Erythroblast (primary cell): ENCODE measurements around the gene GPR150.

ENCODE experiments used
- DNase-seq, 2 experiments: peaks; one replicate each; lab custom pipeline; 2025; lab: John Stamatoyannopoulos, UW
- GATA1 ChIP-seq: IDR thresholded peaks from 2 replicates; pipeline ENCODE4 v1.6.1; 2011; ENCODE audit warnings: low read depth, mild to moderate bottlenecking, control low read depth, low read length, moderate library complexity
- POLR2A ChIP-seq: IDR thresholded peaks from 2 replicates; pipeline ENCODE4 v1.6.1; 2011; ENCODE audit warnings: mild to moderate bottlenecking, low read length

The GPR150 gene

DNA sequence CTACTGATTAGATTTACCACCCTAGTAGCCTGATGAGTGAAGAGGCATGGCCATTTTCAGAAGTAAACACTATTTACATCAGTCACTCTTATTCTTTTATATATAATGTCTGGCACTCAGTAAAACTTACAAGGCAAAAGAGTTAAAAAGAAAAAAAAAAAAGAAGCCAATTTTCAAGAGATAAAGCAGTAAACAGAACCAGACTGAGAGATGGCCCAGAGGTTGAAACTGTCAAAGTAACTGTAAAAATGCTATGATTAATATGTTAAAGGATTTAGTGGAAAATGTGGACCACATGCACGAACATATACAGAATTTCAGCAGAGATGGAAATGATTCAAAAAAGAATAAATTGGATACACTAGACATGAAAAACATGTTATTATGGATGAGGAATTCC lies 6.4 kb upstream of the GPR150 start:
- DNase-seq: no peak
- TF ChIP-seq GATA1: no peak
- TF ChIP-seq POLR2A: no peak

DNA sequence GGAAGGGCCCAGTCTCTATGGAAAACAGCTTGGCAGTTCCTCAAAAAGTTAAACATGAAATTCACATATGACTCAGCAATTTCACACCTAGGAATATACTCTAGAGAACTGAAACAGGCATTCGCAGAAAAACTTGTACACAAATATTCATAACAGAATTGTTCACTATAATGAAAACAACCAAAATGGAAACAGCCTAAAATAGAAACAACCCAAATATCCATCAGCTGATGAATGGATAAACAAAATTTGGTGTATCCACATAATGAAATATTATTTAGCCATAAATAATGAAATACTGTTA lies 4.8 kb upstream of the GPR150 start:
- DNase-seq: no peak
- TF ChIP-seq POLR2A (no peak), GATA1 (no peak)

DNA sequence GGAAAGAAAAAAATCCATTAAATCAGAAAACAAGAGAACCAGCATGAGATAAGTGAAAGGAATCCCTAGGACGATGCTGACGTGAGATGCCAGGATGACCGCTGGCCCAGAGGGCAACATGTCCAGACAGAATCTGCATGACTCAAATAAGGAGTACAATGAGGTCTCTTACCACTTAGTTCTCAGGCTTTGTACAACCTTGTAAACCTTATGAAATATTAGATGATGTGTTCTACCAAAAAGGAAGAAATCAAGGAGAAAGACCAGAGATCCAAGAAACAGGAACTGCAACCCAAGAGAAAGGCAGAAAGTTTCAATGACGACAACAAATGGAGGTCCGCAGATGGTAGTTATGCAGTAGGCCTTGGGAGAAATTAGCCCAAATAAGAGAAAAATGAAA lies 2.8 kb upstream of the GPR150 start:
- no peak for DNase-seq
- TF ChIP-seq GATA1 (no peak), POLR2A (no peak)

DNA sequence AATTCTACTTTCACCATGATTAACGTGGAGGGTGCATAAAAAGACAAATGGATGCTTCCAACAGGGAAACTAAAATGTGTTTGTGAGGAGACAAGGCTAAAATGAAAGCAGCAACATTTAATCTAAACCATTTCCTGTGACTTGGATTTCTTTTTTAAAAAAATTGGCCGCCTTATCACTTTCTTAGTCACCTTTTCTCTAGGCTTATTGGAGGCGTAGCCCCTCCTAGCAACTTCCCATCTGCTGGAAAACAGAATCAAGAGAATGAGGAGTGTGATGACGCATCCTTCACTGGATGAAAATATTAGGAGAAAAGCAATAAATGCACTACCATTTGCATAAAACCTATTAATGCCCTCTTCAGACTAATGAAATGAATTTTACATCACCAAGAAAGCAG lies 791 bp upstream of the GPR150 start:
- no peak for DNase-seq

DNA sequence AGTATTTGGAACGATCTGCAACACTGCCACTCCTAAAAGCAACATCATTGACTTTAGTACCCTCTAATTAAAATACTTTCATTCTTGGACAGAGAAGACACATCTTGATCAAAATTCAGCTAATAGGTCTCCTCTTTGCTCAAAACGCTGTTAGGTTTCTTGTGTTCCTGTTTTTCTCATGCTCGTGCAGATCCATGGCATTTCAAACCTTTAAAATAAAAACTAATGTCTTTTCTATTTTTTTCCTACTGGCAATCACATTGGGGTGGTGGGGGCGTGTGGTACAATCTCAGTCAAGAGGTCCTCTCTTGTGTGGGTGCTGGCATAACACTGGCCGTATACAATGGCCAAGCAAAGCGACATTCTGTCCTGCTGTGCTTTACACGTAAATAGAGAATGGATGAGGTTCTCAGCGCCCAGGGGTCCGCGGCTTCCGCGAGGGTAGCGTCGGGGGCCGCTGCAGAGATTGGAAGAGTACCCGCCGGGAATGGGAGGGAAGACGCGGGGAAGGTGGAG lies 315 bp upstream of the GPR150 start:
- TF ChIP-seq POLR2A (no peak), GATA1 (no peak)
- DNase-seq: no peak

More for the DNA sequence above, 791 bp upstream of the GPR150 start:
- no peak for TF ChIP-seq GATA1
- TF ChIP-seq POLR2A: no peak

DNA sequence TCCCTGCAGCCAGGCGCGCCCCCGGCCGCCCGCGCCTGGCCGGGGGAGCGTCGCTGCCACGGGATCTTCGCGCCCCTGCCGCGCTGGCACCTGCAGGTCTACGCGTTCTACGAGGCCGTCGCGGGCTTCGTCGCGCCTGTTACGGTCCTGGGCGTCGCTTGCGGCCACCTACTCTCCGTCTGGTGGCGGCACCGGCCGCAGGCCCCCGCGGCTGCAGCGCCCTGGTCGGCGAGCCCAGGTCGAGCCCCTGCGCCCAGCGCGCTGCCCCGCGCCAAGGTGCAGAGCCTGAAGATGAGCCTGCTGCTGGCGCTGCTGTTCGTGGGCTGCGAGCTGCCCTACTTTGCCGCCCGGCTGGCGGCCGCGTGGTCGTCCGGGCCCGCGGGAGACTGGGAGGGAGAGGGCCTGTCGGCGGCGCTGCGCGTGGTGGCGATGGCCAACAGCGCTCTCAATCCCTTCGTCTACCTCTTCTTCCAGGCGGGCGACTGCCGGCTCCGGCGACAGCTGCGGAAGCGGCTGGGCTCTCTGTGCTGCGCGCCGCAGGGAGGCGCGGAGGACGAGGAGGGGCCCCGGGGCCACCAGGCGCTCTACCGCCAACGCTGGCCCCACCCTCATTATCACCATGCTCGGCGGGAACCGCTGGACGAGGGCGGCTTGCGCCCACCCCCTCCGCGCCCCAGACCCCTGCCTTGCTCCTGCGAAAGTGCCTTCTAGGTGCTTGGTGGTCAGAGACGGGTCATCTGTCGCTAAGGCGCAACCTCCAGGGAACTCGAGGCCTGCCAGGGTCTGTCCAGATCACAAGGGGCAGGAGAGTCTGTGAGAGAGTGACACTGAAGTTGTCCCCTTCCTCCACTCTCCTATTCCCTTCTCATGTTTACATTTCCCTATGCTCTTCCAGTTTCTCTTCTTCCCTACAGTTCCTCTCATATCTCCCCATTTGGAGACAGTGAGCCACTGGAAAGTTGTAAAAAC lies 1.3 kb downstream of the GPR150 start:
- DNase-seq: peak; percentile 67 to 79
- no peak for TF ChIP-seq GATA1
- no peak for TF ChIP-seq POLR2A

DNA sequence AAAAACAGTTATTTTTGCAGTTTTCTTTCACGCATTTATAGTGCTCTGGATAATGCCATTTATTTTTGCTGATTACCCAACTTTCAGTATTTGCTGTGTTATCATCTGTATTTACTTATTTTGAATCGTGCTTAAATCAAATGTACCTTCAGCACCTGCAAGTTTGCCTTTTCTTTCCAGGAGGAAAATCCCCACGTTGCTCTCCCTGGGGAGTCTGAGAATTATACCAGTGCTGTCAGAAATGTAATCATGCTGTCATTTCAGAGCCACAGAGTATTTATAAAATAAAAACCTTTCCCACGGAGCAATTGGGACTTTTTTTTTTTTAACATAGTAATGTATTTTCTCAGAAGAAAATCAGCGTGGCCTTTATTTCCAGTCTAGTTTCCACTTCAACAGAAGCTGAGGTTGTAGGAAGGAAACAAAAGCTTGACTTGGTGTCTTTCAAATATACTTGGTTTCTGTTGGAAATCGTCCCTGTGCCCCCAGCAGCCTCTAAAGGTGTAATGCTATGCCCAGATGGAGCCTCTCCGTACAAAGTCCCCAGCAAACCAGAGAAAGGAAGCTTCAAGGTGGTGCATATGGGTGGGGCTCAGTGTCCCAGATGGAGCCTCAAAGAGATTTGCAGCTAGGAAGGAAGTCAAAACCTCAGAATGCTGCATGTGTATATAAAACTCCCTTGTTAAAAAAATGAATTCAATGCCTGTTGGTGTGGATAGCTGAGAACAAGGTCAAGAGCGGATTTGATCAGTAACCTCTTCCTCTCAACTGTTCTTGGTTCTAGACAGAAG lies 2.1 kb downstream of the GPR150 start:
- TF ChIP-seq POLR2A (no peak), GATA1 (no peak)
- DNase-seq: no peak

DNA sequence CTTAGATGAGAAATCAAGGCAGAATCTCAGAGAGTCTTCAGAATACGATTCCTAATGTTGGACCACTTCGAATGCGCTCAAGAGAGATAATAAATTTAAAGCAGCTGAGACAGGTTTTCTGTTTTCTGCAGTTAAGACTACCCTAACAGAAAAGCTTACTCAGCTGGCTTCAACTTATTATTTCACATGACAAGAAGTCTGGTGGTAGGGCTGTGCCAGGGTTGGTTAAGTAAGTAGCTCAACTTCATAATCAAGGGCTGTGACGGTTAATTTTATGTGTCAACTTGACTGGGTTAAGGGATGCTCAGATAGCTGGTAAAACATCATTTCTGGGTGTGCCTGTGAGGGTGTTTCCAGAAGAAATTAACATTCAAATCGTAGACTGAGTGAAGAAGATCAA lies 3.8 kb downstream of the GPR150 start:
- TF ChIP-seq POLR2A (no peak), GATA1 (no peak)

DNA sequence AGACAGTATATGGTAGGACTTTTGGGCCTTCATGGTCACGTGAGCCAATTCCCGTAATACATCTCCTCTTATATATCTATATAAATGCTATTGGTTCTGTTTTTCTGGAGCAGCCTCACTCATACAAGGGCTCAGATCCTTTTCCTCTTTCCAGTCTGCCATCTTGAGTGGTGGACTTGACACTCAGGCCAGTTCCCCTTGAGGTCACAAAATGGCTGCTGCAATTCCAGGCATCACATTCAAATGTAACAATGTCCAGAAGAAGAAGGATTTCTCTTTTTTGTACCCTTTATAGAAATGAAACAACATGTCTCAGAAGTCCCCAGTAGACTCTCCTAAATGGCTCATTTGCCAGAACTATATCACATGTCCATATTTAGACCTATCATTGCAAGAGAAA lies 4.5 kb downstream of the GPR150 start:
- TF ChIP-seq POLR2A: no peak
- TF ChIP-seq GATA1: no peak
- DNase-seq: no peak

More for the DNA sequence above, 3.8 kb downstream of the GPR150 start:
- no peak for DNase-seq

DNA sequence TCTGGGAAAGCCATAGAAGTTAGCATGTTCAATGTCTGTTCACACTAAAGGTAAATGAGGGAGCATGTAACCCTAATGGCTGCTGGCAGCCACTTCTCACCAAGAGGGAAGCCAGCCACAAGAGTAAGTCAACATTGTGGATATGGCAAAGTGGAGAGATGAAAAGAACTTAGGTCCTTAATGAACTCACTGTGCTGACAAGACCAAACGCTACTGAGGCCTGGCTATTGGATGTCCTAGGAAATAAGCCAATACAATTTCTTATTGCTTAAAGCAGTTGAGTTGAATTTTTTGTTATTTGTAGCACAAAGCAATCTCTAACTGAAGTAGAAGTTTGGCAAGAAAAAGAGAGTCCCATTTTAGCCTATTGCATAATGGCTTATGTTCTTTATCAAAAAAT lies 6.8 kb downstream of the GPR150 start:
- no peak for DNase-seq

DNA sequence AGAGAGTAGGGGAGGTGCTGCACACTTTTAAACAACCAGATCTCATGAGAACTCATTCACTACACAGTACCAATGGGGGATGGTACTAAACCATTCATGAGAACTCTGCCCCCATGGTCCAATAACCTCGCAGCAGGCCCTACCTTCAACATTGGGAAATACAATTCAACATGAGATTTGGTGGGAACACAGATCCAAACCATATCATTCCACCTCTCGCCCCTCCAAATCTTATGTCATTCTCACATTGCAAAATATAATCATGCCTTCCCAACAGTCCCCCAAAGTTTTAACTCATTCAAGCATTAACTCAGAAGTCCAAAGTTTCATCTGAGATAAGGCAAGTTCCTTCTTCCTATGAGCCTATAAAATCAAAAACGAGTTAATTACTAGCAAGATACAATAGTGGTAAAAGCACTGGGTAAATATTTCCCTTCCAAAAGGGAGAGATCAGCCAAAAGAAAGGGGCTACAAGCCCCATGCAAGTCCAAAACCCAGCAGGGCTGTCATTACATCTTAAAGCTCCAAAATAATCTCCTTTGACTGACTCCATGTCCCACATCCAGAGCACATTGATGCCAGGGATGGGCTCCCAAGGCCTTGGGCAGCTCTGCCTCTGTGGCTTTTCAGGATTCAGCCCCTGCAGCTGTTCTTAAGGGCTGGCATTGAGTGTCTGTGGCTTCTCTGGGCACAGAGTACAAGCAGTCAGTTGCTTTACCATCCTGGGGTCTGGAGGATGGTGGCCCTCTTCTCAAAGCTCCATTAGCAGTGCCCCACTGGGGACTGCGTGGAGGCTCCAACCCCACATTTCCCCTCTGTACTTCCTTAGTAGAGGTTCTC lies 8.3 kb downstream of the GPR150 start:
- no peak for DNase-seq

More for the DNA sequence above, 6.8 kb downstream of the GPR150 start:
- TF ChIP-seq POLR2A (no peak), GATA1 (no peak)

DNA sequence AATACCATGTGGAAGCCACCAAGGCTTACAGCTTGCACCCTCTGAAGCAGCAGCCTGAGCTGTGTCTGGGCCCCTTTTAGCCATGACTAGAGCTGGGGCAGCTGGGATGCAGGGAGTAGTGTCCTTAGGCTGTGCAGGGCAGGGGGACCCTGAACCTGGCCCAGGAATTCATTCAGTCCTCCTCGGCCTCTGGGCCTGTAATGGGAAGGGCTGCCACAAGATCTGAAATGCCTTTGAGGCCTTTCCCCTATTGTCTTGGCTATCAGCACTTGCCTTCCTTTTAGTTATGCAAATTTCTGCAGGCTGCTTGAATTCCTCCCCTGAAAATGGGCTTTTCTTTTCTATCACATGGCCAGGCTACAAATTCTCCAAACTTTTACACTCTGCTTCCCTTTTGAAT lies 9.0 kb downstream of the GPR150 start:
- DNase-seq: no peak
- TF ChIP-seq POLR2A (no peak), GATA1 (no peak)

More for the DNA sequence above, 8.3 kb downstream of the GPR150 start:
- TF ChIP-seq GATA1 (no peak), POLR2A (no peak)

DNA sequence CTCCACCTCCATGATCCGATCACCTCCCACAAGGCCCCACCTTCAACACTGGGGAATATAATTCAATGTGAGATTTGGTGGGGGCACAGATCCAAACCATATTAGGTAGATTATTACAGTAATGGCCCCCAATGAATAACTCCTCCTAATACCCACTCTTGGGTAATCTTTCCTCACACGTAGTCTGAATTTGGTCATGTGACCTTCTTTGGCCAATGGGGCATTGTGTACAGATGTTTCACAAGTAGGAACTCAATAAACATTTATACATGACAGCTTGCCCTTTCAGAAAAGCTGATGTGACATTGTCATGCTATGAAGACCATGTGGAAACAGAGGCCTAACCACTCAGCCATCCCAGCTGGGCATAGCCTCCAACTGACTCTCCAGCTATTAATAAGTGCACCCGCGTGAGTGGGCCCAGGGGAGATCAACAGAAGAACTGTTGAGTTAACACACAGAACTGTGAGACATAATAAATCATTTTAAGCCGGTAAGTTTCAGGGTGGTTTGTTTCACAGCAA lies 10.6 kb downstream of the GPR150 start:
- TF ChIP-seq GATA1 (no peak), POLR2A (no peak)

More for the DNA sequence above, 10.6 kb downstream of the GPR150 start:
- no peak for DNase-seq
